ENCODE results near the gene FGR.

Gene FGR

DNA sequence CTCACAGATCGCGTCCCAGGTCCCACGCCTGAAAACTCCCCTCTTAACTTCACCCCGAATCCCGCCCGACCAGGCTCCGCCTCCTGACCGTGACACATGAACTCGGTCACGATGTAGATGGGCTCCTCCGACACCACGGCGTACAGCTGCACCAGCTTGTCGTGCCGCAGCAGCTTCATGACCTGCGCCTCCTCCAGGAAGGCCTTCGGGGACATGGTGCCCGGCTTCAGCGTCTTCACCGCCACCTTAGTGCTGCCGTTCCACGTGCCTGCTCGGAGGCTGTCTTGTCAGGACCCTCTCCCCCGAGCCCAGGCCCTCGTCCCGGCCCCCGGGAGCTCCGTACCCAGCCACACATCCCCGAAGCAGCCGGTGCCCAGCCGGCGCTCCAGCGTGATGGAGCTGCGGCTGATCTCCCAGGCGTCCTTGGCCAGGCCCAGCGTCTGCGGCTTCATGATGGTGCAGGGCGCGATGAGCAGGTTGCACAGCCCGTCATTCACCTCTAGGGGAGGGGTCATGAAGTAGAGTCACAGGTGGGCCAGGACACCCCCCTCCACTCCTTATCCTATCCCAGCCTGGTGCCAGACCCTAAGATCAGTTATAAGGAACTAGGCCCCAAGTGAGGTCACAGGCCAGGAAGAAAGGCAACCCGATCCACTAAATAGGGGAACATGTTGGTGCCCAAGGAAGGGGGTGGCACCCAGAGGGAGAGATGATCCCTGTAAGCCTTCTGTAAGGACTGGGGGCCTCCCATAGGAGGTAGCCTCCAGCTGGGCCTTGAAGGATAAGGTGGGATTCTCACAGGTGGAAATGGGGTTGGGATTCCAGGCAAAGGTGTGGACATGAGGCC, 19.4 kb downstream of the FGR start:
- DNase-seq (ENCODE audit: low spot score) = no peak

DNA sequence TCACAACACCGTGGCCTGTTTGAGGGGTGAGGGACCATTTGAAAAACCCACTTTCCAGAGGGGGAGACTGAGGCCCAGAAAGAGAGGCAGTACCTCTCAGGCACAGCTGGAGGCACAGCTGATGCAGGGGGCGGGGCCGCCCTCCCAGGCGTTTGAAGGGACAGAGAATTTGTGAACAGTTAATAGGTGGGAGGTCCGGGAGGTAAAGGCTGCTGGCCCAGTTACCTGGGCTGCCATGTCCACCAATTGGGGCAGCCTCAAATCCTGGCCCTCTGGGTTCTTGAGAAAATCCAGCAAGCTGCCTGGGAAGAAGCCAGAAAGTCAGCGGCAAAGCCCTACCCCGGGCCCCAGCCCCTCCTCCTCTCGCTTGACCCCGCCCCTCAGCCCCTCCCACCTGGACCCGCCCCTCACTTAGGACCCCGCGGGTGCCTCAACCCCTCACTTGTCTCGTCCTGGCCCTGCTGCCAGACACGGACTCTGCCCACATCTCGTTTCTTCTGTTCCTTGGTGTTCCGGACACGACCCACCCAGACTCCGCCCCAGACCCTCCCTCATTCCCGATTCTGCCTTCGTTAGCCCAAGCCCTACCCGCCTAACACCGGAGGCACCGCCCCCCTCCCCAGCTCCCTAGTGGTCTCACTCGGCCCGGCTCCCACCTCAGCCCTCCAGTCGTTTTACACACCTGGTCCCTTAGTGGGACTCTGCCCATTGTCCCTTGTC, 20.2 kb downstream of the FGR start:
- DNase-seq (ENCODE audit: low spot score) = no peak

DNA sequence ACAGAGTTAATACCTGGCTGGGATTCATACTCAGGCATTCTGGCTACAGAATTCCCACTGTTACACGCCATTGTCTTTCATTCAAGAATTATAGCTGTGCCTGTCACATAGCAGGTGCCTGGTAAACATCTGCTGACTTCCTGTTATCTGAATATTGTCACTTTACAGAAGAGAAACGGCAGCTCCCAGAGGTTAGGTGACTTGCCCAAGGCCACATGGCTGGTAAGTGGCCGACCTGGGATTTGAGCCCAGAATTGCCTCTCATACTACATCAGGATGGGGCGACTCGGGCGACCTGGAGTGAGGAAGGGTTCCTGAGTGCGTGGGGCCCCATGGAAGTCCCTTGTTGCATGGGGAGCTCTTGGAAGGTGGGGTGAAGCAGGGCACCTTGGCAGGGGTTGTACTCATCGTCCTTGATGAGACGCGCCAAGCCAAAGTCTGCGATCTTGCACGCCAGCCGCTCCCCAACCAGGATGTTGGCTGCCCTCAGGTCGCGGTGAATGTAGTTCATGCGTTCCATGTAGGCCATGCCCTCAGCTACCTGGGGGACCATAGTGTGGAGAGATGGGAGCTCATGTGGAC, 20.9 kb downstream of the FGR start:
- DNase-seq (ENCODE audit: low spot score) = no peak

- DNase-seq (ENCODE audit: low spot score) = no peak
Measured at GRCh38 chr1:27612718-27613117, 22.3 kb downstream of the FGR start.

GRCh38 chr1:27611450-27611849, 23.5 kb downstream of the FGR start:
- no peak for DNase-seq (ENCODE audit: low spot score)

DNA sequence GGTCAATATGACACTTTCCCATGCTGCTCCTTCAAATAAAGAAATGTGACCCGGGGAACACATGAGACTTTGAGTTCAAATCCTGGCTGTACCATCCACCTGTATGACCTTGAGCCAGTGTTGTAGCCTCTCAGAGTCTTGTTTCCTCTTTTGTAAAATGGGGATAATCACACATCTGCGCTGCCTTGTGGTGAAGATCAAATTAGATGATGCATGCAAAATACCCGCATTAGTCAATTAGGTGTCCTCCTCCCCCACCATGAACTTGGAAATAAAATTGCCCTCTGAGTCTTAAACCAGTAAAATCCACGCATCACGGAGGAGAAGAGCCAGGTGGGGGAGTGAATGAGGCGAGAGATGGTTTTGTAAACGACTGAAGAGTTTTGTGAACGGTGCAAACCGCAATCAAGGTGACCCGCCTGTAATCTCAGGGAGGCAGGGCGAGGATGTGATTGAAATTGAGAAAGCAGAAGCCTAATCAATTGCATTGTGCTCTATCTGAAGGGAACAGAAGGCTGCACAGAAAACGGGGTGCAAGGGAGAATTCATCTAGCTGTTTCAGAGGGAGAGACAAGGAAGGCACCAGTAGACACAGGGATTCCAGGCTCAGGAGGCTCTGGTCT, 25.3 kb downstream of the FGR start:
- DNase-seq (ENCODE audit: low spot score) = peak; percentile 75

DNA sequence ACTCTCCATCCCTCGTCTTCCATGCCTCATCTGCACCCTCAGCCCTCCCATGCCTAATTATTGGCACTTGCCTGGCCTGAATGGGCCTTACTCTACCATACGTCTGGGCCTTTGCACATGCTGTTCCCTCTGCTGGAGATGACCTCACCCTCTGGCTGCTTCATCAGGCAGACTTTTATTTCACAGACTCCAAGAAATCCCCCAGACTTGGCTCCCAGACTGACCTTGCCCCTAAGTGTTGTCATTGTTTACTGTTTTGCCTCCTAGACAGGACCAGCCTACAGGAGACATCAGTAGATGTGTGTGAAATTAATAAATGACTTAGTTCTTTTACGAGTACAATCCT, 25.8 kb downstream of the FGR start:
- DNase-seq (ENCODE audit: low spot score) = peak; percentile 49

GRCh38 chr1:27607239-27607804, 27.7 kb downstream of the FGR start:
- DNase-seq (ENCODE audit: low spot score) = no peak

GRCh38 chr1:27606708-27607238, 28.2 kb downstream of the FGR start:
- no peak for DNase-seq (ENCODE audit: low spot score)

DNA sequence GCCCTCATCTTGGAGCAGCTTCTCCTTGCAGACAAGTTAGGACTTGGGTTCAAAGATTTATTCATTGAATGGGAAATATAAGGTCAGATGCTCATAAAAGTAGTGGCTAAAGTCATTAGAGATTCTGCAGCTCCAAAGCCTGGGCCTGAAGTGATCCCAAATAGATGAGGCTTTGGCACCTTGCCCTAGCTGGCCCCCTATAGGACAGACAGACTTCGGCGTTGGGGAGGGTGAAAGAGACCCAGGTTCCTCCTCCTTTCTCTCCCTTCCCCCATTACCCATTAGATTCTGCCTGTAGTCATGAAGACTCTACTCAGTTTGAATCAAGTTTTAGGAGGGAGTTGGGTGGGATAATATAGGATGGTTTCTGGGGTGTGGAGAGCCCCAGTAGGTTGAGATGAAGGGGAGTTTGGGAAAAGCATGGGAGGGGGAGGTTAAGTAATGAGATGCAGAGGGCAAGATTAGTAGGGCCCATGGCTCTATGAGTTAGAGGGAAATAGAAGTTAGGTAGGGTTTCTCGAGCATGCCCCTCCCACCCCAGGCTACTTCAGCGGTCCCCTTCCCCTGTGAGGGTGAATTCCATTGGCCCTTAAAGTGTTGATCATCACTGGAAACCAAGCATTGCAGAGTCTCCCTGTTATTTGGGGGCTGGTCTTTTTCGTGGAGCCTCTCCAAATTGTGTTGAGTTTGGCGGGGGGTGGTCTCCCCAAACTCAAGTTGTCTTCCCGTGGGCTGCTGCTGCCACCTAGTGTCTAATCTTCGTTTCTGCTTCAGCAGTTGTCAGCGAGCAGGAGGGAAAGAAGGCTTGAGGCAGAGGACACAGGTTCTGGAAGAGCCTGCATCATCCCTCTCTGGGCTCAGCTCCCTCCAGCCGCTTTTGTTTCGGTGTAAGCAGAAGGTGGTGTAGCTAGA, 28.9 kb downstream of the FGR start:
- peak; percentile 86 for DNase-seq (ENCODE audit: low spot score)

DNA sequence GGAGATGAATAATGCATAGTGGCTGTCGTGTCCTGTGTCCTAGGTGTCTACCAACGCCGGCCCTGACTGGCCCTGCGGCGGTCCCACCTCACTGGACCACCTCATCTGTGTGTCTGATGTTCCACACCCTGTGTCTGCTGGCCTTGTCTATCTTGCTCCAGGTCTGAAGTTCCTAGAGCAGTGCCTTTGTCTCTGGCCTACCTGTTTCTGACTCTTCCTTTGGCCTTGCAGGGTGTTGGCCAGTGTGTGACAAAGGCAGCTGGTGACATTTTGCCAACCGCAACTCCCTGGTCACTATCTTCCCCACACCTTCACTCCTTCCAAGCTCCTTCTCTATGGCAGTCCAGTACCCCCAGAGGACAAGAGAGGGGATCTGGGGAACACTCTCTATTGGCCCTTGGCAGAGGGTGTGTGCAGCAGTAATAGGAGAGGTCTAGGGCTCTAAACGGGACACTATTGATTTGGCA, 29.7 kb downstream of the FGR start:
- DNase-seq (ENCODE audit: low spot score) = no peak

DNA sequence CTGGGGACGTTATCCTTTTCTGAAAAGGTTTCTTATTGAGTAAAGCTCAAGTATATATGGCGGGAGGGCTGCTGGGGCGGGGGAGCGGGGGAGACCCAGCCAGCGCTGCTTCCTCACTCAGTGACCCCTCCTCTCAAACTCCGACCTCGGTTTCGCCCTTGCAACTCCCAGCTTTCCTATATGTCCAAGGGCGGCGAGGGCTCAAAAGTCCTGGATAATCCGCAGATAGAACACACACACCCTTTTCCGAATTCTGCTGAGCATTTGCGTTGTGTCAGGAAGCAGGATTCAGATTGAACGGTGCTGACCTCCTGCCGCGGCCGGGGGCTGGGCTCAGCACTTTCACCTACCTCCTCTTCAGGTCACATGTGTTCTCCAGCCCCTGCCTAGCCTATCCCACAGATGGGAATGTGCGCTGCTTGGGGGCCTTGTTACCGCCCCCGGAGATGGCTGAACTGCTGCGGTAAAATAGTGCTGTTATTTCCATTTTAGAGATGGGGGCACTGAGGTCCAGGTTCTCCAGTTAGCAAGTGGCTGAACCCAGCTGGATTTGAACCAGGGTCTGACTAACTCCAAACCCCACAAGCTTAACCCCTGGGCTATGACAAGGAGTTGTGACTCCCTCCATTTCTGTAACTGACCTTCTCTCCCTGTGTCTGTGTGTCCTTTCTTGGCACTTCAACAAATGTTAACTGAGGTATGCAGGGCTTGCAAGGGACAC, 30.2 kb downstream of the FGR start:
- DNase-seq (ENCODE audit: low spot score) = no peak

- peak; percentile 93 for DNase-seq (ENCODE audit: low spot score)
Measured at GRCh38 chr1:27603681-27604578, 31.1 kb downstream of the FGR start, which contains the start of gene AHDC1. TSS of gene AHDC1 (minus strand) at chr1:27604144. CDS start at chr1:27552115, 52,029 bp downstream.

GRCh38 chr1:27603309-27603680, 31.7 kb downstream of the FGR start:
- peak; percentile 59 for DNase-seq (ENCODE audit: low spot score)

GRCh38 chr1:27602462-27603308, 32.3 kb downstream of the FGR start:
- peak; percentile 57 for DNase-seq (ENCODE audit: low spot score)

DNA sequence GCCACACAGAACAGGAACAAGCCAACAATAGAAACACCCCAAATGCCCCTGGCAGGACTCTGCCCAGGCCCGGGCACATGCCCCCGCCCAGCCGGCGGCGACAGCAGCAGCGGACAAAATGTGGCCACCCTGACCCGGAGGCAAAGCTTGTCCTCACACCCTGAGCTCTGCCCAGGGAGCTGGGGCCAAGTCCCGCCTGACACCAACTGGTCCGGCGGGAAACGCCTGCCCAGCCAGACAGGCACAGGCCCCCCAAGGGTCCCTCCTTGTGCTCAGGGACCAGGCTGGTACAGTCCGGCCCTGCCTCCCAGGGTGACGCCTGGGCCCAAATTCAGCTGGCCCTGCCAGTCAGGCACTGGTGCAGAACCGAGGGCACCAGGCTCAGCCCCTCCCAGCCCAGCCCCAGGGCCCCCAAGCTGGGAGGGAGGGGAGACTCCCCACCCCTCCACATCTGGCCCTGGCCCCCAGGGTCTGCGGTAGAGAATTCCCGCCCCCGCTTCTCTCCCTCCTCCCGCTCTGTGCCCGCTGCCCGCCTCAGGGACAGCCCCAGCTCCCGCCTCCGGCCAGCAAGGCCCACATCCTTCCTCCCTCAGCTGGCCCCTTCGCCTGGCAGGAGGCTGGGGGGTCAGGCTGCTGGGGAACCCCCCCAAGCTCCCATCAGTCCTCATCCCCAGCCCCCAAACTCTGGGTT, 33.1 kb downstream of the FGR start:
- peak; percentile 34 for DNase-seq (ENCODE audit: low spot score)

DNA sequence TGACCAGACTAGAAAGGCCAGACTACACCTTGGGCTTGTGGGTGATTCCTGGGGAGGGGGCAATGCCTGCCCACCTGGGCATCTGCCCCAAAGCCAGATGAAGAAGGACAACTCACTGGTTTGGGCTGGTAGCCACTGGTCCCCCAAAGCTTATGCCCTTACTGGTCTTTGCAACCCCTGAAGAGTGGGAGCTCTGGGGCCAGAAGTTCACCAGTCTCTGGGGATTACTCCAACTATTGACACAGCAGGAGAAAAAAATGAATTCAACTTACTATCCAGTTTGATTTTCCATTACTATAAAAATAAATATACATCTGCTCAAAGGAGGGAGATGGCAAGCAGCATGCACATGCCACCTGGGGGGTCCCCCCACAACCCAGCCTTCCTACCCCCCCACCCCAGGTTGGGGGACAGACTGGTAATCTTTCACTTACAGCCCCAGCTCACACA, 33.6 kb downstream of the FGR start:
- DNase-seq (ENCODE audit: low spot score) = no peak
